Endothelial cell of umbilical vein (primary cell): Measurements from ENCODE around the gene ALK. TPM values are rescaled to one million over a fixed set of nuclear protein-coding genes. Genes with fewer than 3 reads are reported as not detected.

ENCODE experiments used
- BruUV-seq: library from RNA; stranded (reverse); fragments of 400-500 nt; replicated peaks from 2 replicates; lab custom pipeline; 2021; lab: Mats Ljungman, UMichigan
- CTCF ChIA-PET: fragments of 300-600, 350-600 bp; sonication (Branson Sonifier 250); formaldehyde crosslinking; loops from one replicate; lab custom pipeline; 2021; ENCODE audit warnings: antibody characterized with exemption, inconsistent platforms; lab: Charles Lee
- POLR2A ChIA-PET: fragments of 300-600, 350-600 bp; sonication (Branson Sonifier 250); formaldehyde crosslinking; loops from one replicate; lab custom pipeline; 2021; ENCODE audit warnings: antibody characterized with exemption, inconsistent platforms; lab: Charles Lee
- DNase-seq: peaks from one replicate; pipeline ENCODE4 v3.0.0-alpha.2; 2011; ENCODE audit warnings: low read depth, low spot score
- FAIRE-seq: peaks from 2 replicates; lab custom pipeline; 2011; peaks lifted over from hg19 to GRCh38; lab: Jason Lieb, UNC
- H2AFZ ChIP-seq: 2 replicates; pipeline ENCODE4 v1.6.0; 2012; ENCODE audit warnings: low read depth, low read length, control low read depth, inconsistent platforms
- H3K27ac ChIP-seq: 2 replicates; pipeline ENCODE4 v1.5.1; 2011; ENCODE audit warnings: low read depth, mild to moderate bottlenecking, control low read depth, low read length, moderate library complexity; ENCODE audit not compliant: insufficient read depth
- H3K27me3 ChIP-seq, 2 experiments: 2 replicates each; pipeline versions ENCODE4 v1.6.0 to v1.6.1; 2011; ENCODE audit warnings: low read length in 2 of 2, mixed read lengths in 1 of 2; ENCODE audit not compliant: control insufficient read depth in 2 of 2, insufficient read depth in 2 of 2
- H3K36me3 ChIP-seq, 2 experiments: 2 replicates in 1 of 2; 3 replicates in 1 of 2; pipeline ENCODE4 v1.5.1; 2011; ENCODE audit warnings: low read length in 2 of 2, mild to moderate bottlenecking in 1 of 2, moderate library complexity in 1 of 2; ENCODE audit not compliant: control insufficient read depth in 2 of 2, insufficient read depth in 2 of 2; ENCODE audit errors: extremely low read depth in 1 of 2
- H3K4me1 ChIP-seq: 3 replicates; pipeline ENCODE4 v1.5.1; 2011; ENCODE audit warnings: mild to moderate bottlenecking, low read length; ENCODE audit not compliant: control insufficient read depth, insufficient read depth; ENCODE audit errors: extremely low read depth
- H3K4me2 ChIP-seq: 2 replicates; pipeline ENCODE4 v1.6.1; 2011; ENCODE audit warnings: low read length, control low read depth, mixed read lengths; ENCODE audit not compliant: insufficient read depth
- H3K4me3 ChIP-seq, 3 experiments: fragments of 200-600 bp in 1 of 3; sonication (generic), shearing (Covaris generic) in 1 of 3; replicated peaks in 1 of 3; 2 replicates each; pipeline ENCODE4 v1.5.1; 2011 to 2016; ENCODE audit warnings: control low read depth in 3 of 3, low read length in 3 of 3, mild to moderate bottlenecking in 2 of 3, inconsistent platforms in 1 of 3, low read depth in 1 of 3, moderate library complexity in 1 of 3; ENCODE audit not compliant: insufficient read depth in 1 of 3
- H3K79me2 ChIP-seq: 2 replicates; pipeline ENCODE4 v1.6.0; 2012; ENCODE audit warnings: low read length, inconsistent platforms; ENCODE audit not compliant: control insufficient read depth, insufficient read depth
- H3K9ac ChIP-seq: replicated peaks from 2 replicates; pipeline ENCODE3; 2011; ENCODE audit warnings: low read length, control low read depth; ENCODE audit not compliant: insufficient read depth; ENCODE audit errors: extremely low read depth
- H3K9me1 ChIP-seq: replicated peaks from 3 replicates; pipeline ENCODE4 v1.6.0; 2011; ENCODE audit warnings: mild to moderate bottlenecking, low read length; ENCODE audit not compliant: control insufficient read depth, insufficient read depth; ENCODE audit errors: extremely low read depth
- H3K9me3 ChIP-seq: replicated peaks from 2 replicates; pipeline ENCODE4 v1.5.1; 2012; ENCODE audit warnings: low read length, inconsistent platforms; ENCODE audit not compliant: control insufficient read depth, insufficient read depth
- H4K20me1 ChIP-seq: replicated peaks from 2 replicates; pipeline ENCODE3; 2011; ENCODE audit warnings: mild to moderate bottlenecking, low read length; ENCODE audit not compliant: control insufficient read depth, insufficient read depth; ENCODE audit errors: extremely low read depth
- EZH2 ChIP-seq: IDR thresholded peaks from 2 replicates; pipeline ENCODE4 v1.6.1; 2012; ENCODE audit warnings: borderline replicate concordance, low read depth, mild to moderate bottlenecking, moderate library complexity, low read length, inconsistent platforms; ENCODE audit not compliant: severe bottlenecking
- FOS ChIP-seq: IDR thresholded peaks from 2 replicates; pipeline ENCODE4 v1.6.1; 2011; ENCODE audit warnings: mild to moderate bottlenecking, low read length, moderate library complexity, borderline replicate concordance; ENCODE audit not compliant: insufficient read depth
- GATA2 ChIP-seq: IDR thresholded peaks from 2 replicates; pipeline ENCODE4 v1.7.0; 2011; ENCODE audit warnings: low read depth, mild to moderate bottlenecking, moderate library complexity, mixed read lengths, low read length; ENCODE audit not compliant: insufficient read length, insufficient read depth
- JUN ChIP-seq: IDR thresholded peaks from 2 replicates; pipeline ENCODE4 v1.6.1; 2011; ENCODE audit warnings: borderline replicate concordance, low read depth; ENCODE audit not compliant: insufficient read length, insufficient read depth
- MYC ChIP-seq: IDR thresholded peaks from one replicate; pipeline ENCODE4 v1.6.1; 2011; ENCODE audit warnings: mild to moderate bottlenecking, low read depth, low read length
- POLR2A ChIP-seq: IDR thresholded peaks from 2 replicates; pipeline ENCODE4 v1.6.1; 2012; ENCODE audit warnings: low read depth, mild to moderate bottlenecking, control low read depth, low read length
- POLR2AphosphoS5 ChIP-seq: IDR thresholded peaks from 2 replicates; pipeline ENCODE4 v1.6.1; 2012; ENCODE audit warnings: low read depth, mild to moderate bottlenecking, control low read depth, low read length, moderate library complexity; ENCODE audit not compliant: insufficient read depth
- dilution Hi-C: fragments of 300-500 bp; cut with MboI; formaldehyde crosslinking; loops from one replicate; pipeline ENCODE4 v1.15.0; 2019; ENCODE audit warnings: low sequenced_read_pairs; ENCODE audit not compliant: extremely low pct_ligation_motif_present
- intact Hi-C: fragments of 100-400 bp; cut with micrococcal nuclease; formaldehyde crosslinking; loops from one replicate; pipeline ENCODE4 v1.10.0; 2022
- polyA plus RNA-seq, 4 experiments: library from polyadenylated mRNA; depleted of rRNA in 3 of 4; stranded (reverse) in 3 of 4; unstranded in 1 of 4; fragments of >200 nt; gene quantifications; 2 replicates each; pipeline versions ENCODE4 v1.2.1 to v1.2.3, GENCODE V29; 2011 to 2012; ENCODE audit warnings: missing spikeins in 1 of 4
- total RNA-seq: library from RNA; stranded (reverse); gene quantifications from 2 replicates; pipeline ENCODE4 v1.2.3, GENCODE V29; 2021
- TF ChIP-seq, protein P1 (sequence below), 2 donors: IDR thresholded peaks; 1 replicate in 1 of 2; 2 replicates in 1 of 2; pipeline ENCODE4 v1.5.1; 2011; ENCODE audit warnings: low read length in 2 of 2, mild to moderate bottlenecking in 2 of 2, moderate library complexity in 2 of 2, control low read depth in 1 of 2, inconsistent platforms in 1 of 2, low read depth in 1 of 2; ENCODE audit not compliant: insufficient read depth in 1 of 2; ENCODE audit errors: extremely low read depth in 1 of 2
- TF ChIP-seq, protein P2 (sequence below): IDR thresholded peaks from 2 replicates; pipeline ENCODE4 v1.6.1; 2011; ENCODE audit not compliant: insufficient read depth, insufficient read length

ALK gene
- total and polyA plus RNA-seq, 2 donors (not counting 3 experiments of a cell fraction or from before 2014, with no cell fraction given), result not detected

DNA sequence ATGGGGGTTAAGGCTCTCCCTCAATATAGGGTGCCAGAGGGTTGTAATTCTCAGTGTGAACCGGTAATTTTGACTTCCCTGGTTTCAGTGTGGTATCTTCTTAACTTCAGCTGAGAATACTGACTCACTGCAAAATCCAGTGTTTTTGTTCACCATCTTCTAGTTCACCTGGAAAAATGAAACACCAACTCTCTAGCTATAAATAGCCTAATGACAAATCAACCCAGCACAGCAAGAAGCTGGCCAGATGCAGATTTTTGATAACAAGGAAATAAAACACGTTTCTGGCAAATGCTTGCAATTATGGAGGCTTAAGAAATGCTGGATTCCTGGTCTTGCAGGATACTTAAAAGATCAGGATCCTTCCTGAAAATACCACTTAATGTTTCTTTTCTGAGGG is 613.9 kb downstream of the ALK start:
- no peaks in the 10 kb centered on the region for H3K27me3 ChIP-seq
- dilution Hi-C loops (no loop called here), intact Hi-C loops (no loop called here)
- H3K79me2 ChIP-seq, result no peaks in the 10 kb centered on the region
- ChIA-PET CTCF (interaction anchor here (1.0 to 2.9 kb wide), 4 partner anchors 13 to 71 kb away, joined by 3 to 17 read pairs (median 15); no protein-coding TSS in a partner anchor), POLR2A (no interaction called here)
- H3K9me1 ChIP-seq, result no peaks in the 10 kb centered on the region
- TF ChIP-seq FOS (no peak), POLR2A (no peak), GATA2 (no peak), POLR2AphosphoS5 (no peak), EZH2 (no peak), MYC (no peak), JUN (no peak)
- TF ChIP-seq, protein P1, sequence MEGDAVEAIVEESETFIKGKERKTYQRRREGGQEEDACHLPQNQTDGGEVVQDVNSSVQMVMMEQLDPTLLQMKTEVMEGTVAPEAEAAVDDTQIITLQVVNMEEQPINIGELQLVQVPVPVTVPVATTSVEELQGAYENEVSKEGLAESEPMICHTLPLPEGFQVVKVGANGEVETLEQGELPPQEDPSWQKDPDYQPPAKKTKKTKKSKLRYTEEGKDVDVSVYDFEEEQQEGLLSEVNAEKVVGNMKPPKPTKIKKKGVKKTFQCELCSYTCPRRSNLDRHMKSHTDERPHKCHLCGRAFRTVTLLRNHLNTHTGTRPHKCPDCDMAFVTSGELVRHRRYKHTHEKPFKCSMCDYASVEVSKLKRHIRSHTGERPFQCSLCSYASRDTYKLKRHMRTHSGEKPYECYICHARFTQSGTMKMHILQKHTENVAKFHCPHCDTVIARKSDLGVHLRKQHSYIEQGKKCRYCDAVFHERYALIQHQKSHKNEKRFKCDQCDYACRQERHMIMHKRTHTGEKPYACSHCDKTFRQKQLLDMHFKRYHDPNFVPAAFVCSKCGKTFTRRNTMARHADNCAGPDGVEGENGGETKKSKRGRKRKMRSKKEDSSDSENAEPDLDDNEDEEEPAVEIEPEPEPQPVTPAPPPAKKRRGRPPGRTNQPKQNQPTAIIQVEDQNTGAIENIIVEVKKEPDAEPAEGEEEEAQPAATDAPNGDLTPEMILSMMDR (IDR thresholded peaks at IDR 0.05; ENCODE audit: extremely low read depth in 1 of 2, insufficient read depth in 1 of 2, low read depth in 1 of 2, low read length in 2 of 2), result no peak
- TF ChIP-seq, protein P2, sequence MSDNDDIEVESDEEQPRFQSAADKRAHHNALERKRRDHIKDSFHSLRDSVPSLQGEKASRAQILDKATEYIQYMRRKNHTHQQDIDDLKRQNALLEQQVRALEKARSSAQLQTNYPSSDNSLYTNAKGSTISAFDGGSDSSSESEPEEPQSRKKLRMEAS, result no peak
- BruUV-seq, result no TSS peak
- H3K4me2 ChIP-seq, result no peak overlapping the region
- no peaks in the 10 kb centered on the region for H3K36me3 ChIP-seq
- no peak overlapping the region for H3K27ac ChIP-seq
- no peak overlapping the region for H2AFZ ChIP-seq
- no peaks in the 10 kb centered on the region for H3K4me1 ChIP-seq
- no peak overlapping the region for H3K4me3 ChIP-seq
- no peaks in the 10 kb centered on the region for H3K9me3 ChIP-seq
- H4K20me1 ChIP-seq, result no peaks in the 10 kb centered on the region
- DNase-seq (no peak), FAIRE-seq (no peak)
- H3K9ac ChIP-seq, result no peak overlapping the region
